Esophagus squamous epithelium (tissue), 5 donors: Measurements from ENCODE around the gene ST8SIA6. TPM values are rescaled to one million over a fixed set of nuclear protein-coding genes. Genes with fewer than 3 reads are reported as not detected.
"Not testable (repeated sequence)": the region's sequence is repeated elsewhere in the genome, so short reads cannot be mapped to it uniquely, and the experiment has no call there.

ENCODE experiments used
- DNase-seq: peaks from one replicate; lab custom pipeline; 2025; lab: John Stamatoyannopoulos, UW
- H3K27ac ChIP-seq, 4 donors: fragments of 200-600 bp; sonication (generic); one replicate each; pipeline ENCODE4 v1.5.1; 2016 to 2019; ENCODE audit warnings: mild to moderate bottlenecking in 1 of 4
- H3K27me3 ChIP-seq, 4 donors: fragments of 200-600 bp; sonication (generic); 1 replicate in 3 of 4; 2 replicates in 1 of 4; pipeline versions ENCODE4 v1.5.1 to v1.6.0; 2017 to 2021; ENCODE audit warnings: antibody characterized with exemption in 1 of 4
- H3K36me3 ChIP-seq, 3 donors: fragments of 200-600 bp; sonication (generic); one replicate each; pipeline ENCODE4 v1.5.1; 2016 to 2019
- H3K4me1 ChIP-seq, 3 donors: fragments of 200-600 bp; sonication (generic); one replicate each; pipeline ENCODE4 v1.5.1; 2017 to 2019
- H3K4me3 ChIP-seq, 4 donors: fragments of 200-600 bp; sonication (generic); 1 replicate in 3 of 4; 2 replicates in 1 of 4; pipeline ENCODE4 v1.5.1; 2016 to 2019; ENCODE audit warnings: mild to moderate bottlenecking in 2 of 4, moderate library complexity in 1 of 4
- H3K9me3 ChIP-seq, 3 donors: fragments of 200-600 bp; sonication (generic); one replicate each; pipeline ENCODE4 v1.5.1; 2016 to 2019
- POLR2A ChIP-seq, 4 donors: fragments of 450-650 bp; IDR thresholded peaks; one replicate each; pipeline ENCODE4 v1.6.1; 2017; ENCODE audit warnings: antibody characterized with exemption in 4 of 4, mild to moderate bottlenecking in 4 of 4, moderate library complexity in 3 of 4
- WGBS, 2 donors: methylation state at CpG; one replicate each; pipeline ENCODE4 v1.1.5; 2018; 5-methylcytosine and 5-hydroxymethylcytosine counted together
- intact Hi-C: fragments of 100-400 bp; cut with DNase I; formaldehyde crosslinking; loops from one replicate; pipeline ENCODE4 v1.15.0; 2022
- total RNA-seq, 4 donors: library from RNA; depleted of rRNA; stranded (reverse); fragments of >200 nt; gene quantifications; one replicate each; pipeline ENCODE4 v1.1.0, GENCODE V29; 2016
- TF ChIP-seq, protein P1 (sequence below), 6 experiments: fragments of 450-650 bp in 4 of 6; fragments of 200-600 bp in 2 of 6; sonication (generic) in 2 of 6; IDR thresholded peaks; one replicate each; pipeline ENCODE4 v1.5.1; 2016 to 2019; ENCODE audit warnings: antibody characterized with exemption in 6 of 6, mild to moderate bottlenecking in 4 of 6, moderate library complexity in 4 of 6
- donor health status: DM: yes; HTN: yes; CAD: no.

Gene ST8SIA6
- 1 to 10 TPM in 3 of 4 donors, under 1 TPM in 1; 0.53 to 2.3 (median 1.2) TPM for total RNA-seq

DNA sequence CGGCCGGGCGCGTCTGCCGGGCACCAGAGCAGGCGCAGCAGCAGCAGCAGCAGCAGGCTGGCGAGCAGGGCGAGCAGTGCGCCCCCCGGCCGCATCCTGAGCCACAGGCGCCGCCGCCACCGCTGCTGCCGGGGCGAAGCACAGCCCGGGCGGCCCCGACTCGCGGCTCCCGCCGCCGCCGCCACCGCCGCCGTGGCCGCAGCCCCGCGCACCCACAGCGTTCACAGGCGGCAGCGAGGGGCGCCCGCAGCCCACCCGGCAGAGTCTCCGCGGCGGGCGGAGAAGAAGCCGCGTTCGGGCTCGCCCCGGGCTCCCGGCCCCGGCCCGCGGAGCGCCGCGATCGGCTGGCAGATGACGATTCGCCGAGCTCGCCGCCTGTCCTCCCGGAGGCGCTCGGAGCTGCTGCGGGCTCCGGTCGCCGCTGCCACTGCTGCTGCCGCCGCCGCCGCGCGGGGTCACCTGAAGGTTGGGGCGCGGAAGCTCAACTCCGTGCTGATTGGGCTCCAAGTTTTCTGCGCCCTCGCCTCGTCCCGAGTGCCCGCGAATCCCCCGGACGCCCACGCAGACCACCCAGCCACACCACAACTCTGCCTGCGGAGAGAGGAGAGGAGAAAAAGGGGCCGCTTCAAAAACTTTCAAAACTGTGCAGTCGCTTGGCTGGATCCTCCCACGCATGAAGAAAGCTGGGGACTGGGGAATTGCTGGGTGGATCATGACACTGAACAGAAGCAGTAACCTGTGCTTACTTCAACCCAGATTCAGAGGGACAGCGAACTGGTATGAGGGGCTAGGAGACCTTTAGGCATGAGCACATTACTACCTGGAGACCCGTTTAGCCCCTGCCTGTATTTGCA is at the start of gene ST8SIA6:
Gene ST8SIA6 (minus strand): TSS at position 435 of the 854 bp plus-strand sequence. CDS start 340 bp downstream, at position 95.
- WGBS, 2 donors: 27 to 57% methylated on average over 1 to 5 of the region's 91 CpGs
- TF ChIP-seq, protein P1, sequence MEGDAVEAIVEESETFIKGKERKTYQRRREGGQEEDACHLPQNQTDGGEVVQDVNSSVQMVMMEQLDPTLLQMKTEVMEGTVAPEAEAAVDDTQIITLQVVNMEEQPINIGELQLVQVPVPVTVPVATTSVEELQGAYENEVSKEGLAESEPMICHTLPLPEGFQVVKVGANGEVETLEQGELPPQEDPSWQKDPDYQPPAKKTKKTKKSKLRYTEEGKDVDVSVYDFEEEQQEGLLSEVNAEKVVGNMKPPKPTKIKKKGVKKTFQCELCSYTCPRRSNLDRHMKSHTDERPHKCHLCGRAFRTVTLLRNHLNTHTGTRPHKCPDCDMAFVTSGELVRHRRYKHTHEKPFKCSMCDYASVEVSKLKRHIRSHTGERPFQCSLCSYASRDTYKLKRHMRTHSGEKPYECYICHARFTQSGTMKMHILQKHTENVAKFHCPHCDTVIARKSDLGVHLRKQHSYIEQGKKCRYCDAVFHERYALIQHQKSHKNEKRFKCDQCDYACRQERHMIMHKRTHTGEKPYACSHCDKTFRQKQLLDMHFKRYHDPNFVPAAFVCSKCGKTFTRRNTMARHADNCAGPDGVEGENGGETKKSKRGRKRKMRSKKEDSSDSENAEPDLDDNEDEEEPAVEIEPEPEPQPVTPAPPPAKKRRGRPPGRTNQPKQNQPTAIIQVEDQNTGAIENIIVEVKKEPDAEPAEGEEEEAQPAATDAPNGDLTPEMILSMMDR (IDR thresholded peaks at IDR 0.05): peak in 1 of 6 experiments; percentile 16
- TF ChIP-seq POLR2A (IDR thresholded peaks at IDR 0.05): no peak
- no peak for DNase-seq
- Histone ChIP-seq H3K27ac (peak within 1 kb of the TSS in 3 of 4 donors; percentile 15 to 66 (median 55)), H3K36me3 (no peaks in the 10 kb centered on the region), H3K4me3 (peak within 1 kb of the TSS; percentile 24 to 71 (median 44)), H3K4me1 (peaks cover 10 to 24% (median 14%) of the 10 kb centered on the region in 3 donors), H3K9me3 (no peaks in the 10 kb centered on the region), H3K27me3 (peaks cover 0 to 65% (median 0%) of the 10 kb centered on the region in 4 donors)
- intact Hi-C loops: no loop called here

GRCh38 chr10:17503795-17504194 is 49.4 kb upstream of the ST8SIA6 start:
- intact Hi-C loops: no loop called here

DNA sequence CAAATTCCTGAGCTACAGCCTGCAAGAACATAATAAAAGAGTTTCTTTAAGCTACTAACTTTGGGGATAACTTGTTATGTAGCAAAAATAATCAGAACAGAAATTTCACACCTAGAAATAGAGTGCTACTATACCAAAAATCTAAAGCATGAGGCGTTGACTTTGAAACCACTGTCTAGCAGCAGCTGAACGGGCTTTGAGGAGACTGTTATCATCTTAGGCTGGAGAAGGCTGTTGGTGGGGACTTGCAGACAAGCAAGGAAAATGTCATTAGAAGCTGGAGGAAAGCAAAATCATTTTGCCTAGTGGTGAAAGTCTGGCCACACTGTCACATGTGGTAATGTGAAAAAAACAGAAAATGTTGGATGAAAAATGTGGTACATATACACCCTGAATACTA is 48.4 kb upstream of the ST8SIA6 start:
- H3K4me1 ChIP-seq: no peaks in the 10 kb centered on the region
- 78 to 81% methylated on average over 2 of the region's 2 CpGs for WGBS, 2 donors
- H3K36me3 ChIP-seq: no peaks in the 10 kb centered on the region
- intact Hi-C loops: no loop called here
- H3K9me3 ChIP-seq: no peaks in the 10 kb centered on the region
- DNase-seq: no peak
- H3K27me3 ChIP-seq: no peaks in the 10 kb centered on the region
- H3K27ac ChIP-seq: no peak overlapping the region
- TF ChIP-seq, protein P1 (IDR thresholded peaks at IDR 0.05): no peak
- no peak for TF ChIP-seq POLR2A (IDR thresholded peaks at IDR 0.05)
- no peak overlapping the region for H3K4me3 ChIP-seq

More at GRCh38 chr10:17503795-17504194, 49.4 kb upstream of the ST8SIA6 start:
- WGBS, 2 donors: 56 to 58% methylated on average over 7 of the region's 7 CpGs
- TF ChIP-seq, protein P1 (IDR thresholded peaks at IDR 0.05): no peak
- no peak for TF ChIP-seq POLR2A (IDR thresholded peaks at IDR 0.05)
- H3K27ac ChIP-seq: no peak overlapping the region
- DNase-seq: no peak
- H3K36me3 ChIP-seq: no peaks in the 10 kb centered on the region
- H3K9me3 ChIP-seq: no peaks in the 10 kb centered on the region
- no peaks in the 10 kb centered on the region for H3K27me3 ChIP-seq
- H3K4me1 ChIP-seq: no peaks in the 10 kb centered on the region
- H3K4me3 ChIP-seq: no peak overlapping the region

DNA sequence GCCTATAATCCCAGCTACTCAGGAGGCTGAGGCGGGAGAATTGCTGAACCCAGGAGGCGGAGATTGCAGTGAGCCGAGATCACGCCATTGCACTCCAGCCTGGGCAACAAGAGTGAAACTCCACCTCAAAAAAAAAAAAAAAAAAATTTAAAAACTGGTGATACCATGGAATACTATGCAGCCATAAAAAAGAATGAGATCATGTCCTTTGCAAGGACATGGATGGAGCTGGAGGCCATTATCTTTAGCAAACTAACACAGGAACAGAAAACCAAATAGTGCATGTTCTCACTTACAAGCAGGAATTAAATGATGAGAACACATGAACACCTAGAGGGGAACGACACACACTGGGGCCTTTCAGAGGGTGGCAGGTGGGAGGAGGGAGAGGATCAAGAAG is 44.6 kb upstream of the ST8SIA6 start:
- H3K4me3 ChIP-seq, H3K27me3 ChIP-seq, H3K9me3 ChIP-seq, H3K27ac ChIP-seq, H3K36me3 ChIP-seq, DNase-seq, H3K4me1 ChIP-seq, intact Hi-C loops: not testable (repeated sequence)
- 50 to 93% methylated on average over 1 to 4 of the region's 5 CpGs for WGBS, 2 donors

DNA sequence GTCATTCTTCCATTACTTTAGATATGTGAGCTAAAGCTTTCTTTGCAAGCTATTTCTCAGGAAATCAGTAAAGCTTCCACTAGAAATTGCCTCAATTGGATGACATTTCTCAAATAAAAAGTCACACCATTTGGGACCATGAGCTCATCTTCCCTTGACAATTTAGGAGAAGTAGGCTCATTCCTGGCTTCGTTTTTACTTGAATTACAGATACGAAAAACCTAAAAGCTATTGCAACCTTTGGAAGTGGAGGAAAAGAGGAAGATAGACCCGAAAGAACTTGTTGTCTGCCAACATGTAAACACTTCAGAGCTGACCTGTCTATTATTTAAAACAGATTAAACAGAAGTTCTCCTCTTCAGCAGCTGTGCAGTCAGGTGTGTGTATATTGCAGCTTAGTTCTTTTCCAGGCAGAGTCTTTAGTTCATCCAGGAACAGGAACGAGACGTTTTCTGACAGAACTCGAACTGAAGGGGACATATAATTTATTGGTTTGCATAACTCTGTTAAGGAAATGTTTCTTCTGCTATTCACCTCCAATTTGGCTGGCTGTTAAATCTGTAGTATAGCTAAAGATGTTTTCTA is 43.1 kb upstream of the ST8SIA6 start:
- WGBS, 2 donors: 26 to 28% methylated on average over 6 of the region's 6 CpGs
- Histone ChIP-seq H3K27me3 (no peaks in the 10 kb centered on the region), H3K9me3 (no peaks in the 10 kb centered on the region), H3K36me3 (no peaks in the 10 kb centered on the region), H3K4me3 (no peak overlapping the region), H3K27ac (no peak overlapping the region), H3K4me1 (no peaks in the 10 kb centered on the region)
- DNase-seq: no peak
- no peak for TF ChIP-seq POLR2A (IDR thresholded peaks at IDR 0.05)
- TF ChIP-seq, protein P1 (IDR thresholded peaks at IDR 0.05): no peak
- intact Hi-C loops: no loop called here
